ENCODE results near the gene KCNH1.

GRCh38 chr1:211135342-211135950 is 1.5 kb upstream of the KCNH1 start:
- TF ChIP-seq USF2 (IDR thresholded peaks at IDR 0.05; ENCODE audit: borderline replicate concordance, low read depth, low read length) (no peak), PBX3 (IDR thresholded peaks at IDR 0.05; ENCODE audit: insufficient replicate concordance, low read depth, low read length) (no peak), POLR2A (IDR thresholded peaks at IDR 0.05; ENCODE audit: low read depth, low read length) (no peak)

Data from GM12878 (cell line).